NCI-H748 (cell line): ENCODE data around the gene MCF2L2.
A peak's percentile ranks its signal among the peaks of the same experiment; 100 is the strongest.
"Not testable (repeated sequence)": the region's sequence is repeated elsewhere in the genome, so short reads cannot be mapped to it uniquely, and the experiment has no call there.

ENCODE experiments used
- DNase-seq: peaks from one replicate; lab custom pipeline; 2025; ENCODE audit not compliant: unreplicated experiment; lab: John Stamatoyannopoulos, UW

Gene MCF2L2

GRCh38 chr3:183181606-183182005 lies 246.8 kb downstream of the MCF2L2 start:
- no peak for DNase-seq

GRCh38 chr3:183180784-183181295 lies 247.6 kb downstream of the MCF2L2 start:
- no peak for DNase-seq

- no peak for DNase-seq
These were observed 248.2 kb downstream of the MCF2L2 start for GRCh38 chr3:183180110-183180783.

GRCh38 chr3:183179550-183179908 lies 248.9 kb downstream of the MCF2L2 start:
- DNase-seq = not testable (repeated sequence)

DNA sequence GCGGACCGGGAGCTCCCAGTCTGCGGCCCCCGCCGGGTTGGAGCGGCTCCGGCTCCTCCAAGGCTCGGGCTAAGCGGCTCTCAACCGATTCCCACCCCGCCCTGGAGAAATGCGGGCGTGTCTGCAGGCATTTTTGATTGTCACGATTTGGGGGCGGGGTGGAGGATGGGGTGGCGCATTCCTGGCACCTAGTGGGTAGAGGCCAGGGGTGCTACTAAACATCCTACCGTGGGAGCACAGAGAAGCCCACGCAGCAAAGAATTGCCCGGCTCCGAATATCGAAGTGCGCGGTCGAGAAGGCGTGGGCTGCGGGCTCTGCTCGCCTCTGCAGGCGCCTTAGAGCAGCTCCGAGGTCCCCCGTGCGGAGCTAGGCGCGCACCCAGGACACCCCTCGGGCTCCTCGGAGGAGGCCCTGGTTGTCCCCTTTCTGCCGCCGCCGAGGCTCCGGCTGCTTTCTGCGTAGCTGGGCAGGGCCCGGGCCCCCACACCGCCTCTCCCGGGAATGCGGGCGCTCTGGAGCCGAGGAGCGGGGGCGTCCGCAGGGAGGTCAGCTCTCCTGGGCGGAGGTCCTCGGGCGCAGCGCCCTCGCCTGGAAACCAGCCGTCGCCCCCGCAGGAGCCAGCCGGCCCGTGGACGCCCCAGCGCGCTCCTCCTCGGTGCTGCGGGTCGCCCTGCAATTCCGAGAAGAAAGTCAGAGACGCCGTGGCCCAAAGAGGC lies 249.4 kb downstream of the MCF2L2 start:
- DNase-seq = no peak

GRCh38 chr3:183178512-183178832 lies 249.9 kb downstream of the MCF2L2 start:
- no peak for DNase-seq

- peak; percentile 31 for DNase-seq
These were observed 256.3 kb downstream of the MCF2L2 start for GRCh38 chr3:183172051-183172639.

- not testable (repeated sequence) for DNase-seq
These were observed 260.4 kb downstream of the MCF2L2 start for GRCh38 chr3:183167975-183168374.

DNA sequence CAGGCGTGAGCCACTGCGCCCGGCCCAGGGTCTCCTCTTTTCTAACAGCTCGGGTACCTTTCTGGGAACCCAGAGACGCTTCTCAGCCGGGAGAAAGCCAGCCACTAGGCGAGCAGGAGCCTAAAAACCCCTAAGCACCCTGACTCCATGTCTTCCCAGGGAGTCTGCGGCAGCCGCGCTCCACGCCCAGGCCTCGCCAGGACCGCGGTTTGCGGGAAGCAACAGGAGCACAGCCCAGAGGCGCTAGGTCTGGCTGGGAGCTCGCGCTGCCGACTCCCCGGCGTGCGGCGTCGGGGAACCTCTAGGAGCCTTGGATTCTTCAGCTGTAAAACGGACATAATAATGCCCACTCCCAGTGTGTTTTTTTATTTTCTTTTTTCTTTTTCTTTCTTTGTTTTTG lies 264.9 kb downstream of the MCF2L2 start:
- DNase-seq = no peak

DNA sequence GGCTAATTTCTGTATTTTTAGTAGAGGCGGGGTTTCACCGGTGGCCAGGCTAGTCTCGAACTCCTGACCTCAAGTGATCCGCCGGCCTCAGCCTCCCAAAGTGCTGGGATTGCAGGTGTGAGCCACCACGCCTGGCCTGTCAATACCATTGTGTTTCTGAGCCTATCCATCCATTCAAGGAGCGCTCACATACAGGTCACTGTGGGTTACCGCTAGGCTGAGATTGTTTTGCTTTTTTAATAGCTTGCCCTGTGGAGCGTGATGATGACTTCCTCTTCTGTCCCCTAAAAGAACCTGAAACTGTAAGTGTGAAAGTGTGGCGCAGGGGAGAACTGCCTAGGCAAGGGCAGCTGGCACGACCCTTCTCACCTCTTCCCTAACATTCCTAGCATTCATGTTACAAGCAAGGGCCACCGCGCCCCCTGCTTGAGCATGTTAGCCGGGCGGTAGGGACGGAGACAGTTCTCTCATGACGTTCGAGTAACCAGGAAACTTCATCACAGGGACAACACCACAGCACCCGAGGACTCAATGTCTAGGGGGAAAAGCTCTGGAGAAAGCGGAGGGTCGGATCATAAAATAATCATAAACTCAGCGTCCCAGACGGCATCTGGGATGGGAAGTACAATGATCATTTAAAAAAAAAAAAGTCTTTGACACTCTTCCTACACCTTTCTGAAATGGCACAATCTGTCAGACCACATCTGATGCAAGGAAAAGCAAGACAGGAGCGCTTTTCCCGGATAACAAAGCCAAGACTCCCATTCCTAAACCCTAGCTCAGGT lies 266.7 kb downstream of the MCF2L2 start:
- peak; percentile 24 for DNase-seq

DNA sequence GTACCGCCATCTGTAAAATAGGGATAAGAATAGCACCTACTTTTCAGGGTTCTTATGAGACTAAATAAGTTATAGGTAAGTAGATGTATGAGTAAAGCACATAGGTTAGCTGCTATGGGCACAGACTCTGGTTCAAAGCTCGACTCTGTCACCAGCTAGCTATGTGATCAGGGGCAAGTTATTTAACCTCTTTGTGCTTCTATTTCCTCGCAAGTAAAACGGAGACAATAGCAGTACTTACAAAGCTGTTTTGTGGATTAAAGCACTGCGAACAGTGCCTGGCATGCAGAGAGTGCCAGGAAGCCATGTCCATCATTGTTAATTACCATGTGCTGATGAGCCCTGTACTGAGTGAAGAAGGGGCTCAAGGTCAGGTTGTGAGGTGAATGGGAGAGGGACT lies 267.8 kb downstream of the MCF2L2 start:
- DNase-seq = no peak

DNA sequence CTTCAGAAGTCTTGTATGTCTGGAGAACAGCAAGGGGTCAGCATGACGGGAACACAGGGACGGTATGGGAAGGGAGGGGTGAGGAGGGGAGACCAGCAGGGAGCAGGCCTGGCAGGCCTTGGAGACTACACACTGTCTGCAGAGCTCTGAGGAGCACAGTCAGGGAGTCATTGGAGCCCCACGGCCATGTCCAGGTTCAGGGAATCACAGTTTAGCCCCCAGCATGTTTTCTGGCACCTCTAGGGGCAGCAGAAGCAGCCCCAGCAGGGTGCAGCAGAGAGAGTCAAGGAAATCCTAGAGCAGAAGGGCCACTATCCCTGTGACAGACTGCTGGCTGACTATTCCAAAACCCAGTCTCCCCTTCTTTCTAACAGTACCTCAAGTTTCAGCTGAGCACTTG lies 269.1 kb downstream of the MCF2L2 start:
- peak; percentile 10 for DNase-seq

DNA sequence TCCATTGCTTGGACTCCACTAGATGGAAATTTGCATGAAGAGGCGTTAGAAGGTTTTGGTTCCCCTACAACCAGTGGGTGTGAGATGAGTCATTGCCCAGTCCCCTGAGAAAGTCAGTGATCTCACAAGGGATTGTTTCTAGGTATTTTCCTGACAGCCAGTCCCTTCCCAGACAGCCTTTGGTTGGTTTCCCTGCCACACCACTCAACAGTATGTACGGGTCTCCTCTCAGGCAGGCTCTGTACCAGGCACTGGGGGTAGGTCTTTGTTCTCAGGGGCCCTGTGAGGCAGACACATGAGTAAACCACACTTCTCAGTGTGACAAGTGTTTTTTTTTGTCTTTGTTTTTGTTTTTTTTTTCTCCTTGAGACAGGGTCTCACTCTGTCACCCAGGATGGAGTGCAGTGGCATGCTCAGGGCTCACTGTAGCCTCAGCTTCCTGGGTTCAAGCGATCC lies 269.8 kb downstream of the MCF2L2 start:
- DNase-seq = no peak

- no peak for DNase-seq
These were observed 270.3 kb downstream of the MCF2L2 start for GRCh38 chr3:183158113-183158512.

DNA sequence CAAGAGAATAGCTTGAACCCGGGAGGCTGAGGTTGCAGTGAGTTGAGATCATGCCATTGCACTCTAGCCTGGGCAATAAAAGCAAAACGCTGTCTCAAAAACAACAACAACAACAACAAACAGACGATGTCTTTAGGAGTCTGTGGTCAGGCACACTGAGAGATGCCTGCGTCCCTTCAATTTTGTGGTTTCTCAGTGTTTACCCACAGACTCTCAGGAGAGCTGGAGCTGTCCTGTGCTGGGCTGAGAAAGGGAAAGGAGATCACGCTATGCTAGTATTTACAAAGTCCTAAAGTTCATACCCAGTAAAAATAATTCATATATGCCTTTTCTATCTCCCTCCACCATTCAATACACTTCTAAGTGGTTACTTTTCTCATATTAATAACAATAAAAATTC lies 272.2 kb downstream of the MCF2L2 start:
- DNase-seq = no peak

GRCh38 chr3:183155499-183155898 lies 272.9 kb downstream of the MCF2L2 start:
- DNase-seq = no peak

DNA sequence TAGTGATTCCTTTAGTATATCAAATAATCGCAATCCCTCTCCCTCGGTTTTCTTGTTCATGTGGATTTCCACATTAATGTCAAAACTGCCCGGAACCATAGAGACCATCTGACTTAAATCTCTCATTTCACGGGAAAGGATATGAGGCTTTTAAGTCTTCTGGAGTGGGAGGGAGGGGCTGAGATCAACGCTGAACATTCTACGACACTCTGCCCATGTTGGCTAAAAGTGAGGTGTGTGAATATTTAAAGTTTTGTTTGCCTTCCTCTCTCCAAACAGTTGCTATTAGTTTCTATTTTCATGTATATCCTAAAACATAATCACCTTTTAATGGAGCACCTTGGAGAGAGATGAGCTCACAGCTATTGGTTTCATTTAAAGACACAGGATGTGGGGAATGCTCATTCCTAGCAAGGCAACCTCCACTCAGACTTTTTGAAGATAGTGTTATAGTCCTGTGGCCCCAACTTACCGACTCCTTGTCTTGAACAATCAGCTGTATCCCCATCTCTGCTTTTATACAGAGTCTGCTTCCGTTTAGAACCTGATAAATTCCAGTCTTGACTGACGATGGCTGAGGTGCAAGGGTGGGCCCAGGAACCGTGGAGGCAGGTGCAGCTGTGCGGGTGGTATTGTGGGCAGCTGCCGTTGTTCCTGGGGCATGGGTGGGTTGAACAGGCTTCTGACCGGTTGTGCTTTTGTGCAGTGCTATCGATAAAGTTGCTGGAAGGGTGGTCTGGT lies 275.0 kb downstream of the MCF2L2 start:
- DNase-seq = no peak

- no peak for DNase-seq
These were observed 276.5 kb downstream of the MCF2L2 start for GRCh38 chr3:183151821-183152351.

DNA sequence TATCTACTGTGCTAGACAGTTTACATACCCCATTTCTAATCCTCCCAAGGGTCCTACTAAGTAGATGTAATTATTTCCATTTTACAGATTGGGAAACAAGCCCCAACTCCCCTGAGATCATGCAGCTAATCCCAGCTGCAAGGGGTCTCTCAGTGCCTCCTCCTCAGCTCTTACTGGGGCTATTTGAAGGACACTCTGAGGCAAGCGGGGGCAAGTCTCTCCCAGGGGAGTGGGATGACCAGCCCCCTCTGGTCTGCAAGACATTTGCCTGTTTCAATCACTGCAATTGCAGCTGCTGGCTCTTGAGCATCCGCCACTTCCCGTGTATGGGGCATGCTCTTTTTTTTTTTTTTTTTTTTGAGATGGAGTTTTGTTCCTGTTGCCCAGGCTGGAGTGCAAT lies 277.3 kb downstream of the MCF2L2 start:
- no peak for DNase-seq

DNA sequence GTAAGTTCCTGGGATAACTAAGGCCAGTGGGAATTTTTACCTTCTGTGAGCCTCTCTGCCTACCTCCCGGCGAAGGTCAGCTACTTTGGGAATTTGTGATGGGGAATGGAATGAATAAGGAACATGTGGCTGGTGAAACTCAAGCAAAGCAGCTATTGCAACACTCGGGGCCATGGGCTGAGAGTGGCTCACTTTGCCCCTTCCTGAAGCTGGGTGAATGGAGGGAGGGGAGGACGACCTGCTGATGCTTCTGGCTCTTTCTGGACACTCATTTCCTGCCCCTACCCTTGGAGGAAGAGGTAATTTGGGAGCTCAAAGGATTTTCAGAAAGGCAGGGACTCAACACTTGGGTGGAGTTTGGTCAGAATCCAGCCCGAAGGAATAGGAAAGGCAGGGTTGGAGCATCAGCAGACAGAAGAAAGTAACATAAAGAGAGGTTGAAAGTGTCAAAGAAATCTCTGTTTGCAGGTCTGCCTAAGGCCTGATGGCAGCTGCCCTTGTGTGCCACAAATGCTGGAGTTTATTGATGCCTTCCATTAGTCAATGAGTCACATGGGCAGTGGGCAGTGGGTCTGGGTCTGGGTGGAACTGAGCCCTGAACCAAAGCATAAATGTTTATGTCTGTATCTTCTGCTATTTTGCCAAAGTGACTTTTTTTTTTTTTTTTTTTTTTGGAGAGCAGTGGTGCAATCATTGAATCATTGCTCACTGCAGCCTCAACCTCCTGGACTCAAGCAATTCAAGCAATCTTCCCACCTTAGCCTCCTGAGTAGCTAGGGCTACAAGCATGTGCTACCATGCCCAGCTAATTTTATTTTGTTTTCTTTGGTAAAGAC lies 278.3 kb downstream of the MCF2L2 start:
- no peak for DNase-seq
